AG09319 (cell line): ENCODE data around the gene TMTC2.

Source experiments
- DNase-seq: peaks from one replicate; pipeline ENCODE4 v3.0.0-alpha.2; 2010; ENCODE audit warnings: low read depth; ENCODE audit errors: extremely low read depth
- TF ChIP-seq, protein P1 (sequence below): IDR thresholded peaks from 2 replicates; pipeline ENCODE4 v1.5.1; 2011; ENCODE audit warnings: low read depth, mild to moderate bottlenecking, inconsistent platforms, low read length, moderate library complexity

The TMTC2 gene

DNA sequence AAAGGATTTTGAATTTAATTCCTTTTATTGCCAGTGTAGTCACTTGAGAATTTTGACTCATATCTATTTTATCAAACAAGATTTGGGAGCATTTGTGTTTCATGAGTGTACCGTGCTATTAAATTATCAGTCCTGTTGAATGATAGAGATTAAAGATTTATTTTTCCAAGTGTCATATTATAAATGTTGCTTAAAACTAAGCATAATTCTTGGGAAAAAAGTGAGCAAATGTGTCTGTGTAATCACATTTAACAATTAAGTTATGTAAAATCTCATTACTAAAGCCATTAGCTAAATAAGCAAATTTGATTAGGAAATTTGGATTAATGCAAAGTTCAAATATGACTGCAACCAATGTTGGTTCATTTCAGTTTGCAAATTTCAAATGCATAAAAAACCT lies 266.7 kb downstream of the TMTC2 start:
- no peak for DNase-seq
- TF ChIP-seq, protein P1, sequence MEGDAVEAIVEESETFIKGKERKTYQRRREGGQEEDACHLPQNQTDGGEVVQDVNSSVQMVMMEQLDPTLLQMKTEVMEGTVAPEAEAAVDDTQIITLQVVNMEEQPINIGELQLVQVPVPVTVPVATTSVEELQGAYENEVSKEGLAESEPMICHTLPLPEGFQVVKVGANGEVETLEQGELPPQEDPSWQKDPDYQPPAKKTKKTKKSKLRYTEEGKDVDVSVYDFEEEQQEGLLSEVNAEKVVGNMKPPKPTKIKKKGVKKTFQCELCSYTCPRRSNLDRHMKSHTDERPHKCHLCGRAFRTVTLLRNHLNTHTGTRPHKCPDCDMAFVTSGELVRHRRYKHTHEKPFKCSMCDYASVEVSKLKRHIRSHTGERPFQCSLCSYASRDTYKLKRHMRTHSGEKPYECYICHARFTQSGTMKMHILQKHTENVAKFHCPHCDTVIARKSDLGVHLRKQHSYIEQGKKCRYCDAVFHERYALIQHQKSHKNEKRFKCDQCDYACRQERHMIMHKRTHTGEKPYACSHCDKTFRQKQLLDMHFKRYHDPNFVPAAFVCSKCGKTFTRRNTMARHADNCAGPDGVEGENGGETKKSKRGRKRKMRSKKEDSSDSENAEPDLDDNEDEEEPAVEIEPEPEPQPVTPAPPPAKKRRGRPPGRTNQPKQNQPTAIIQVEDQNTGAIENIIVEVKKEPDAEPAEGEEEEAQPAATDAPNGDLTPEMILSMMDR: no peak

DNA sequence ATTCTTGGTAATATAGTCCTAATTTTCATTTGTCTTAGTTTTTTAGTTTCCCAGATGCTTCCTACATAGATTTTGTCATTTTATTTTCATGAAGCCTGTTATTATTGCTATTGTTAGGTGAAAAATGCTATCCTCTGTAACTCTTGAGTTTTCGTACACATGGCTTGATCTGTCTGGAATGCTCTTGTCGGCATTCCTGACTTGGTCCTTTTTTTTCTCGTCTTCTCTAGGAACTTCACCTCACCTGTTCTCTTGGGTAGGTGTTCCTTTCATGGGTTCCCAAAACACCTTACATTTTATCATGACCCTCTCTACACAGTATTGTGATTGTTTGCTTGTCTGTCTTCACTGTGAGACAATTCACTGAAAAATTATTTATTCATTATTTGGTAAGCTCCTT lies 267.4 kb downstream of the TMTC2 start:
- TF ChIP-seq, protein P1: no peak
- no peak for DNase-seq

DNA sequence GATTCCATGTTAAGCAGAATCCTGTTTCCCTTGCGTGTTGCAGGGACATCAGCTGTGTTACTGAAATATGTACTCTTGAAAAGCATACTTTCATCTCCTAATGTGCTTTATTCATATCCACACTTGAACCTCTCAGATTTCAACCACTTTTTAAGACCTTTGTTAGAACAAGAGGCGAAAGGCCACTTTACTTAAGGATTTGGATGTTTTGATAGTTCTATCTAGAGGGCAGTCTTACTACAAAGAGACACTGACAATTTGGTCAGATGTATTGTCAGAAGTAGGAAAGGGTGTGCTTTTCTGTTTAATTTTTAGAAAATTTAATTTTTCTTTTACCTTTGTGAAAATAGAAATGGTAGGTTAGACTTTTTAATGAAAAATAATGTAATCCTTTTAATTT lies 267.9 kb downstream of the TMTC2 start:
- no peak for DNase-seq
- TF ChIP-seq, protein P1: no peak

DNA sequence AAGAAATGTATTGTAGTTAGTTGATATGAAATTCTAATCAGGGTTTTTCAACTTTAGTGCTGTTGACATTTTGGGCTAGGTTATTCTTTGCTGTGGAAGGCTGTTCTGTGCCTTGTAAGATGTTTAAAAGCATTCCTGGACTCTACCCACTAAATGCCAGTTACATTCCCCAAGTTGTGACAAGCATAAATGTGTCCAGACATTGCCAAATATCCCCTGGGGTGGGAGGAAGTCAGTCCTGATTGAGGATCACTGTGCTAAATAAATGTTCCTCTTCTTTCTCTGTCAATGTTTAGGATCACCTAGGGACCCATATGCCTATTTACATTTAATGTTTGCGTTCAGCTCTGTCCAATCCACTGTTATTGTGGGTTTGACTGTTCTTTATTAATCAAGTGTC lies 268.3 kb downstream of the TMTC2 start:
- TF ChIP-seq, protein P1: no peak

DNA sequence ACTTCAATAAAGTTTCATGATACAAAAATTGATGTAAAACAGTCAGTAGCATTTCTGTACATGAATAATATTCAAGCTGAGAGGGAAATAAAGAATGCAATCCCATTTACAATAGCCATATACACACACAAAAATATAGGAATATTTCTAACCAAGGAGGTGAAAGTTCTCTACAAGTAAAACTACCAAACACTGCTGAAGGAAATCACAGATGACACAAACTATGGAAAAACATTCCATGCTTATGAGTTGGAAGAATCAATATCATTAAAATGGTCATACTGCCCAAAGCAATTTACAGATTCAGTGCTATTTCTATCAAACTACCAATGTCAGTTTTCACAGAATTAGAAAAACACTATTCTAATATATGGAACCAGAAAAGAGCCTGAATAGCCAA lies 272.3 kb downstream of the TMTC2 start:
- TF ChIP-seq, protein P1: no peak
- DNase-seq: no peak

More for the DNA sequence above, 268.3 kb downstream of the TMTC2 start:
- DNase-seq: no peak

DNA sequence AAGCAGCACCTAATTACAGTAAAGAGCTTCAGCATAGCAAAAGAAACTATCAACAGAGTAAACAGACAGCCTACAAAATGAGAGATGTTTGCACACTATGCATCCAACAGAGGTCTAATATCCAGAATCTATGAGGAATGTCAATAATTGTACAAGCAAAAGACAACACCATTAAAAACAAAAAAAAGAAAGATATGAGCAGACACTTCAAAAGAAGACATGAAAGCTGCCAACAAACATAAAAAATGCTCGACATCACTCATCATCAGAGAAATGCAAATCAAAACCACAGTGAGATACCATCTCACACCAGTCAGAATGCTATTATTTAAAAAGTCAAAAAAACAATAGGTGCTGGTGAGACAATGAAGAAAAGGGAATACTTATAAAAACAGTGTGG lies 273.1 kb downstream of the TMTC2 start:
- no peak for DNase-seq
- TF ChIP-seq, protein P1: no peak

DNA sequence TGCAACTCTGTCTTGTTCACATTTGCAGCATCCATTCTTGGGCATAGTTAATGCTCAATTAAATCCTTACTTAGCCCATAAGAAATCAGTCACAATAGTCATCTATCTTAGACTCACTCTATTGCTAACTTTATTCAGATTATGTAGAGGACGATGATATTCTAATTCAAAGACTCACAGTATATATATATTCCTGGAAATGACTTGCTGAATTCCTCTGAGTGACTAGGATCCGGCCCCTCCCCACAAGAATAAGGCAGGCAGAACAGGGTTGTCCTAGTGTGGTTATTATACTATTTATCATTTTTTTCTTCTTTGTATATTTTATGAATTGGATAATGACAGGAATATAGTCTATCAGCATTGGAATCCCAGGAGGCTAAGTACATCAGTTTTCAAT lies 275.1 kb downstream of the TMTC2 start:
- TF ChIP-seq, protein P1: no peak
- DNase-seq: no peak
